Right ventricle myocardium inferior (tissue), 1 donor: Measurements from ENCODE around the gene ARSB. TPM values are rescaled to one million over a fixed set of nuclear protein-coding genes. Genes with fewer than 3 reads are reported as not detected.
A peak's percentile ranks its signal among the peaks of the same experiment; 100 is the strongest.

Source experiments
- ATAC-seq: fragments of 200-7000 bp; cut with Tn5 transposase; one replicate; pipeline ENCODE4 v1.9.1; 2020; ENCODE audit warnings: mild to moderate bottlenecking, moderate library complexity
- DNase-seq: peaks from one replicate; pipeline ENCODE4 v3.0.0; 2021; ENCODE audit errors: missing footprints
- intact Hi-C: fragments of 100-400 bp; cut with DNase I; formaldehyde crosslinking; loops from one replicate; pipeline ENCODE4 v1.11.0; 2022
- total RNA-seq: library from RNA; stranded (reverse); fragmentation: NEBNext Ultra II Directional; extraction: Animal tissue kit (Norgen Biotek cat#: 25700); gene quantifications from one replicate; pipeline ENCODE4 v1.2.1, GENCODE V29; 2021
- donor health status: DM: no; HTN: yes; CAD: no; lungs with severe emphysema.

Gene ARSB
- total RNA-seq, 1 donor from 2014 or later = 11.9 TPM

- peak; percentile 88 for DNase-seq
- intact Hi-C loops = loop anchor here (10.0 kb wide), 1 partner anchor 259 kb away; no protein-coding TSS in a partner anchor
- peak; percentile 96 for ATAC-seq
These were observed 181.8 kb downstream of the ARSB start for GRCh38 chr5:78803353-78803752.

- intact Hi-C loops = loop anchor here (10.0 kb wide), 1 partner anchor 257 kb away; no protein-coding TSS in a partner anchor
- DNase-seq (no peak), ATAC-seq (no peak)
These were observed 183.7 kb downstream of the ARSB start for GRCh38 chr5:78801413-78801812.

GRCh38 chr5:78799266-78800017 is 185.7 kb downstream of the ARSB start:
- DNase-seq = no peak
- ATAC-seq = no peak
- intact Hi-C loops = loop anchor here (10.0 kb wide), 1 partner anchor 255 kb away; no protein-coding TSS in a partner anchor

GRCh38 chr5:78798673-78799029 is 186.5 kb downstream of the ARSB start:
- no peak for ATAC-seq
- intact Hi-C loops = no loop called here
- DNase-seq = no peak

- DNase-seq = no peak
- intact Hi-C loops = no loop called here
- ATAC-seq = no peak
These were observed 187.0 kb downstream of the ARSB start for GRCh38 chr5:78797936-78798672.

- intact Hi-C loops = no loop called here
- no peak for ATAC-seq
- DNase-seq = no peak
These were observed 189.4 kb downstream of the ARSB start for GRCh38 chr5:78795757-78796156.

- intact Hi-C loops = no loop called here
- DNase-seq (no peak), ATAC-seq (no peak)
These were observed 190.4 kb downstream of the ARSB start for GRCh38 chr5:78794693-78795215.

GRCh38 chr5:78793907-78794662 is 191.0 kb downstream of the ARSB start:
- DNase-seq (no peak), ATAC-seq (no peak)
- intact Hi-C loops = no loop called here

GRCh38 chr5:78792345-78793055 is 192.6 kb downstream of the ARSB start:
- no peak for ATAC-seq
- intact Hi-C loops = no loop called here

GRCh38 chr5:78791501-78792100 is 193.5 kb downstream of the ARSB start:
- intact Hi-C loops = no loop called here
- ATAC-seq (no peak), DNase-seq (no peak)

More at GRCh38 chr5:78792345-78793055, 192.6 kb downstream of the ARSB start:
- DNase-seq = no peak

- intact Hi-C loops = no loop called here
- ATAC-seq = peak; percentile 81
- DNase-seq = no peak
These were observed 197.3 kb downstream of the ARSB start for GRCh38 chr5:78787783-78788182.

- DNase-seq (no peak), ATAC-seq (no peak)
- intact Hi-C loops = no loop called here
These were observed 199.7 kb downstream of the ARSB start for GRCh38 chr5:78785454-78785853.

GRCh38 chr5:78783434-78784130 is 201.5 kb downstream of the ARSB start:
- ATAC-seq = no peak
- no peak for DNase-seq
- intact Hi-C loops = no loop called here

- DNase-seq = no peak
- intact Hi-C loops = no loop called here
- no peak for ATAC-seq
These were observed 202.4 kb downstream of the ARSB start for GRCh38 chr5:78782728-78783127.

GRCh38 chr5:78781611-78782286 is 203.4 kb downstream of the ARSB start:
- intact Hi-C loops = no loop called here
- ATAC-seq (no peak), DNase-seq (no peak)

- ATAC-seq = peak; percentile 65
- no peak for DNase-seq
- intact Hi-C loops = no loop called here
These were observed 205.1 kb downstream of the ARSB start for GRCh38 chr5:78779771-78780616.
